H1 (cell line): Measurements from ENCODE around the gene EPG5. TPM values are rescaled to one million over a fixed set of nuclear protein-coding genes. Genes with fewer than 3 reads are reported as not detected.

Experiments
- CTCF ChIA-PET: fragments of 300-600 bp; sonication (Branson Sonifier 250); formaldehyde crosslinking; loops from one replicate; lab custom pipeline; 2021; ENCODE audit not compliant: partially characterized antibody; lab: Charles Lee
- POLR2A ChIA-PET: fragments of 300-600 bp; sonication (Branson Sonifier 250); formaldehyde crosslinking; loops from one replicate; lab custom pipeline; 2021; ENCODE audit warnings: inconsistent platforms; ENCODE audit not compliant: partially characterized antibody; lab: Charles Lee
- DNase-seq, 2 experiments: peaks; one replicate each; pipeline versions ENCODE4 v3.0.0 to v3.0.0-alpha.2; 2010 to 2022; ENCODE audit warnings: low spot score in 2 of 2, low read depth in 1 of 2, mixed read lengths in 1 of 2
- FAIRE-seq: peaks from 2 replicates; lab custom pipeline; 2011; peaks lifted over from hg19 to GRCh38; lab: Jason Lieb, UNC
- H2AFZ ChIP-seq: 2 replicates; pipeline ENCODE4 v1.8.1; 2012; ENCODE audit warnings: low read length, inconsistent platforms
- H2AK5ac ChIP-seq: 2 replicates; pipeline ENCODE4 v1.6.1; 2013; ENCODE audit warnings: low read depth, low read length
- H2BK120ac ChIP-seq: replicated peaks from 2 replicates; pipeline ENCODE3; 2013; ENCODE audit warnings: low read depth, low read length, inconsistent platforms
- H2BK12ac ChIP-seq: 2 replicates; pipeline ENCODE4 v1.6.1; 2013; ENCODE audit warnings: low read depth, low read length
- H2BK15ac ChIP-seq: 2 replicates; pipeline ENCODE4 v1.6.1; 2013; ENCODE audit warnings: low read length
- H2BK20ac ChIP-seq: 2 replicates; pipeline ENCODE4 v1.6.1; 2013; ENCODE audit warnings: low read length
- H2BK5ac ChIP-seq: 2 replicates; pipeline ENCODE4 v1.6.1; 2013; ENCODE audit warnings: low read depth, low read length
- H3K14ac ChIP-seq: 2 replicates; pipeline ENCODE4 v1.6.1; 2013; ENCODE audit warnings: inconsistent platforms; ENCODE audit not compliant: insufficient read length
- H3K18ac ChIP-seq: 2 replicates; pipeline ENCODE4 v1.6.1; 2013; ENCODE audit warnings: low read length; ENCODE audit errors: extremely low read depth
- H3K23ac ChIP-seq: 2 replicates; pipeline ENCODE4 v1.6.1; 2013; ENCODE audit warnings: inconsistent platforms; ENCODE audit not compliant: insufficient read length
- H3K23me2 ChIP-seq: 2 replicates; pipeline ENCODE4 v1.6.1; 2013; ENCODE audit warnings: low read depth, low read length
- H3K27ac ChIP-seq: 2 replicates; pipeline ENCODE4 v1.6.1; 2011; ENCODE audit warnings: low read depth, low read length, inconsistent platforms
- H3K27me3 ChIP-seq, 4 experiments: replicated peaks in 1 of 4; 1 replicate in 1 of 4; 2 replicates in 3 of 4; pipeline versions ENCODE4 v1.6.1 to v1.8.1; 2011 to 2013; ENCODE audit warnings: low read length in 3 of 4, mild to moderate bottlenecking in 3 of 4, inconsistent platforms in 2 of 4, mixed read lengths in 2 of 4, moderate library complexity in 1 of 4; ENCODE audit not compliant: control insufficient read depth in 3 of 4, insufficient read depth in 3 of 4; ENCODE audit errors: extremely low read depth in 1 of 4
- H3K36me3 ChIP-seq, 4 experiments: 2 replicates each; pipeline versions ENCODE4 v1.6.1 to v1.8.1; 2011 to 2013; ENCODE audit warnings: mild to moderate bottlenecking in 4 of 4, low read length in 3 of 4, moderate library complexity in 2 of 4, control low read depth in 1 of 4, inconsistent platforms in 1 of 4; ENCODE audit not compliant: insufficient read depth in 4 of 4, control insufficient read depth in 2 of 4
- H3K4ac ChIP-seq: replicated peaks from 2 replicates; pipeline ENCODE3; 2013; ENCODE audit warnings: low read length, low read depth, mixed read lengths, inconsistent platforms; ENCODE audit not compliant: insufficient read length
- H3K4me1 ChIP-seq, 4 experiments: replicated peaks in 1 of 4; 1 replicate in 1 of 4; 2 replicates in 3 of 4; pipeline versions ENCODE4 v1.6.1 to v1.8.1; 2011 to 2013; ENCODE audit warnings: low read length in 3 of 4, inconsistent platforms in 2 of 4, mixed read lengths in 1 of 4; ENCODE audit not compliant: insufficient read depth in 4 of 4, control insufficient read depth in 3 of 4
- H3K4me2 ChIP-seq, 2 experiments: 2 replicates each; pipeline versions ENCODE4 v1.6.1 to v1.8.1; 2011 to 2013; ENCODE audit warnings: low read depth in 2 of 2, low read length in 2 of 2, control low read depth in 1 of 2, inconsistent platforms in 1 of 2, mild to moderate bottlenecking in 1 of 2; ENCODE audit not compliant: insufficient read depth in 1 of 2
- H3K4me3 ChIP-seq, 4 experiments: fragments of 200-600, 300-600 bp in 1 of 4; sonication (generic), shearing (Covaris generic), sonication (Bioruptor Twin) in 1 of 4; 2 replicates each; pipeline versions ENCODE4 v1.5.1 to v1.8.1; 2011 to 2016; ENCODE audit warnings: low read length in 4 of 4, low read depth in 3 of 4, control low read depth in 2 of 4, inconsistent platforms in 2 of 4, mild to moderate bottlenecking in 2 of 4, mixed read lengths in 1 of 4, moderate library complexity in 1 of 4; ENCODE audit not compliant: insufficient read depth in 2 of 4; ENCODE audit errors: extremely low read depth in 1 of 4
- H3K56ac ChIP-seq: replicated peaks from 2 replicates; pipeline ENCODE3; 2013; ENCODE audit warnings: low read depth, mild to moderate bottlenecking, mixed read lengths, low read length, inconsistent platforms; ENCODE audit not compliant: insufficient read length
- H3K79me1 ChIP-seq: 2 replicates; pipeline ENCODE4 v1.6.1; 2013; ENCODE audit warnings: low read depth, low read length, control low read depth
- H3K79me2 ChIP-seq, 2 experiments: 2 replicates each; pipeline versions ENCODE4 v1.6.1 to v1.8.1; 2012 to 2013; ENCODE audit warnings: low read length in 2 of 2, mild to moderate bottlenecking in 2 of 2, inconsistent platforms in 1 of 2; ENCODE audit not compliant: insufficient read depth in 2 of 2, control insufficient read depth in 1 of 2
- H3K9ac ChIP-seq, 4 experiments: replicated peaks in 1 of 4; 1 replicate in 1 of 4; 2 replicates in 3 of 4; pipeline versions ENCODE4 v1.6.1 to v1.8.1; 2011 to 2013; ENCODE audit warnings: low read depth in 3 of 4, low read length in 3 of 4, control low read depth in 2 of 4, mild to moderate bottlenecking in 2 of 4, moderate library complexity in 2 of 4, inconsistent platforms in 1 of 4; ENCODE audit errors: extremely low read depth in 1 of 4
- H3K9me3 ChIP-seq, 2 experiments: 2 replicates each; pipeline versions ENCODE4 v1.6.1 to v1.8.1; 2012 to 2013; ENCODE audit warnings: mild to moderate bottlenecking in 2 of 2, moderate library complexity in 2 of 2, control low read depth in 1 of 2, inconsistent platforms in 1 of 2, low read depth in 1 of 2, low read length in 1 of 2, mixed read lengths in 1 of 2; ENCODE audit not compliant: insufficient read depth in 2 of 2
- H4K20me1 ChIP-seq, 2 experiments: replicated peaks in 1 of 2; 2 replicates each; pipeline versions ENCODE3 to v1.8.1; 2011 to 2013; ENCODE audit warnings: inconsistent platforms in 2 of 2, low read length in 2 of 2, mild to moderate bottlenecking in 1 of 2; ENCODE audit not compliant: insufficient read depth in 2 of 2, control insufficient read depth in 1 of 2
- H4K5ac ChIP-seq: 2 replicates; pipeline ENCODE4 v1.6.1; 2013; ENCODE audit warnings: low read length, low read depth, mixed read lengths, inconsistent platforms; ENCODE audit not compliant: insufficient read length
- H4K8ac ChIP-seq: 2 replicates; pipeline ENCODE4 v1.8.0; 2013; ENCODE audit warnings: mild to moderate bottlenecking, moderate library complexity, low read length, inconsistent platforms; ENCODE audit not compliant: insufficient read depth; ENCODE audit errors: extremely low read depth
- H4K91ac ChIP-seq: replicated peaks from 2 replicates; pipeline ENCODE3; 2013; ENCODE audit warnings: low read length, mixed read lengths, inconsistent platforms; ENCODE audit not compliant: insufficient read length
- CBX5 ChIP-seq: fragments of 300-800, 300-1000 bp; sonication (generic); IDR thresholded peaks from 2 replicates; pipeline ENCODE4 v1.7.1; 2016; ENCODE audit warnings: antibody characterized with exemption, low read length, low read depth
- CBX8 ChIP-seq: fragments of 300-800, 300-1000 bp; sonication (generic); IDR thresholded peaks from 2 replicates; pipeline ENCODE4 v1.7.1; 2016; ENCODE audit warnings: low read depth, low read length, borderline replicate concordance
- CHD2 ChIP-seq: IDR thresholded peaks from 2 replicates; pipeline ENCODE4 v1.6.1; 2012; ENCODE audit warnings: low read length, improper control_type of control experiment
- KDM1A ChIP-seq: fragments of 200-600, 300-600 bp; sonication (generic); IDR thresholded peaks from 2 replicates; pipeline ENCODE4 v1.7.1; 2016; ENCODE audit warnings: mild to moderate bottlenecking, low read length, borderline replicate concordance
- MAX ChIP-seq: IDR thresholded peaks from 2 replicates; pipeline ENCODE4 v1.6.1; 2012; ENCODE audit warnings: inconsistent platforms
- NRF1 ChIP-seq: IDR thresholded peaks from 2 replicates; pipeline ENCODE4 v1.6.1; 2011; ENCODE audit warnings: mild to moderate bottlenecking, low read depth, low read length, improper control_type of control experiment
- PHF8 ChIP-seq: fragments of 200-600 bp; sonication (generic); conservative IDR thresholded peaks from 2 replicates; pipeline ENCODE4 v1.7.1; 2012; ENCODE audit warnings: low read depth, mild to moderate bottlenecking, inconsistent platforms, low read length, moderate library complexity
- RFX5 ChIP-seq: IDR thresholded peaks from 2 replicates; pipeline ENCODE4 v1.6.1; 2011; ENCODE audit warnings: low read depth, low read length, improper control_type of control experiment, borderline replicate concordance
- TCF12 ChIP-seq: IDR thresholded peaks from 2 replicates; pipeline ENCODE4 v1.6.1; 2011; ENCODE audit warnings: low read depth, mild to moderate bottlenecking, low read length
- USF2 ChIP-seq: IDR thresholded peaks from 2 replicates; pipeline ENCODE4 v1.6.1; 2011; ENCODE audit warnings: low read length, improper control_type of control experiment
- YY1 ChIP-seq: IDR thresholded peaks from 2 replicates; pipeline ENCODE4 v1.6.1; 2011; ENCODE audit warnings: low read depth, mild to moderate bottlenecking, low read length
- WGBS, 2 experiments: shearing (Covaris generic) in 1 of 2; methylation state at CpG; one replicate each; pipeline versions ENCODE4 v1.1.6 to v1.1.7; 2013 to 2015; ENCODE audit warnings: low lambda C conversion rate in 2 of 2, mixed read lengths in 2 of 2, inconsistent platforms in 1 of 2, low coverage in 1 of 2, missing lambda C conversion rate in 1 of 2; ENCODE audit not compliant: insufficient replicate concordance in 2 of 2, insufficient coverage in 1 of 2, insufficient read length in 1 of 2; ENCODE audit errors: extremely low coverage in 1 of 2, missing lambda C conversion rate in 1 of 2; 5-methylcytosine and 5-hydroxymethylcytosine counted together
- polyA plus RNA-seq, 7 experiments: library from polyadenylated mRNA; depleted of rRNA in 3 of 7; stranded (reverse) in 5 of 7; unstranded in 2 of 7; fragments of >200 nt in 5 of 7; fragments of 200-250 nt in 2 of 7; gene quantifications; 1 replicate in 5 of 7; 2 replicates in 1 of 7; 4 replicates in 1 of 7; pipeline versions ENCODE4 v1.2.1 to v1.2.3, GENCODE V29; 2011 to 2013; ENCODE audit warnings: missing spikeins in 2 of 7, mixed read lengths in 2 of 7
- total RNA-seq: library from RNA; stranded (reverse); fragmentation: NEBNext Ultra II Directional; extraction: Animal tissue kit (Norgen Biotek cat#: 25700); gene quantifications from 2 replicates; pipeline ENCODE4 v1.2.1, GENCODE V29; 2021

Gene EPG5
- total and polyA plus RNA-seq, 2 of the 8 experiments (the other 6 are each of a cell fraction or from before 2014, with no cell fraction given): 14.1 to 18.3 TPM

- Histone ChIP-seq H2AFZ (no peak overlapping the region), H3K23me2 (no peaks in the 10 kb centered on the region), H2BK15ac (no peak overlapping the region), H3K18ac (no peak overlapping the region), H3K56ac (no peak overlapping the region), H3K9me3 (peaks cover 0 to 3% of the 10 kb centered on the region in 2 experiments; a peak in 1 of 4 replicates), H3K27me3 (no peaks in the 10 kb centered on the region), H2BK20ac (no peak overlapping the region), H4K5ac (no peak overlapping the region), H3K79me1 (no peaks in the 10 kb centered on the region), H3K9ac (no peak overlapping the region), H4K20me1 (peaks cover 0 to 2% of the 10 kb centered on the region in 2 experiments), H3K23ac (no peak overlapping the region), H2BK120ac (no peak overlapping the region), H2BK12ac (no peak overlapping the region), H3K79me2 (no peaks in the 10 kb centered on the region), H3K4ac (no peak overlapping the region), H3K4me2 (no peak overlapping the region), H3K4me3 (no peak overlapping the region), H4K8ac (no peak overlapping the region), H4K91ac (no peak overlapping the region), H3K4me1 (no peaks in the 10 kb centered on the region), H3K27ac (no peak overlapping the region), H2BK5ac (no peak overlapping the region), H2AK5ac (no peak overlapping the region), H3K14ac (no peak overlapping the region), H3K36me3 (peaks cover 0 to 24% (median 6%) of the 10 kb centered on the region in 4 experiments; a peak in 3 of 8 replicates)
- no peak for DNase-seq
- 90% methylated on average over 3 of the region's 3 CpGs; no CpG with 5 or more reads in 1 of the 2 experiments for WGBS, 2 experiments
- no peak for FAIRE-seq
- CTCF ChIA-PET: interaction anchor here (0.9 to 6.4 kb wide), 5 partner anchors 9 to 212 kb away, joined by 3 to 69 read pairs (median 61); partner anchors contain the start of gene SLC14A1
- POLR2A ChIA-PET: no interaction called here
- TF ChIP-seq RFX5: no peak
- no peak for TF ChIP-seq CBX5
- no peak for TF ChIP-seq CHD2
- no peak for TF ChIP-seq NRF1
- no peak for TF ChIP-seq USF2
- TF ChIP-seq YY1: no peak
- TF ChIP-seq CBX8: no peak
- TF ChIP-seq PHF8: no peak
- TF ChIP-seq MAX: no peak
- TF ChIP-seq TCF12: no peak
- no peak for TF ChIP-seq KDM1A
These were observed 91.0 kb downstream of the EPG5 start for GRCh38 chr18:45876161-45876560.
